NB4 (cell line): Measurements from ENCODE around the gene ARSB.

Source experiments
- DNase-seq: peaks from one replicate; pipeline ENCODE4 v3.0.0; 2010; ENCODE audit warnings: low read depth
- H3K4me3 ChIP-seq: one replicate; pipeline ENCODE4 v1.5.1; 2011; ENCODE audit warnings: mild to moderate bottlenecking, low read depth, low read length, moderate library complexity
- CTCF ChIP-seq: IDR thresholded peaks from one replicate; pipeline ENCODE4 v1.5.1; 2012; ENCODE audit warnings: low read depth, low read length
- MAX ChIP-seq: IDR thresholded peaks from 2 replicates; pipeline ENCODE4 v1.6.1; 2011; ENCODE audit warnings: low read depth, low read length
- MYC ChIP-seq: IDR thresholded peaks from 2 replicates; pipeline ENCODE4 v1.6.1; 2011; ENCODE audit warnings: low read depth, low read length
- POLR2A ChIP-seq: IDR thresholded peaks from 2 replicates; pipeline ENCODE4 v1.6.1; 2011; ENCODE audit warnings: mild to moderate bottlenecking; ENCODE audit not compliant: insufficient read length; ENCODE audit errors: extremely low read depth

Gene ARSB

GRCh38 chr5:78905084-78905938, 79.8 kb downstream of the ARSB start:
- TF ChIP-seq POLR2A (no peak), MAX (peak; percentile 39; the same call in 1 of the 2 replicates), MYC (peak; percentile 68)
- DNase-seq = peak; percentile 96
- H3K4me3 ChIP-seq = no peak overlapping the region

- TF ChIP-seq POLR2A = no peak
- no peak for TF ChIP-seq MAX
- TF ChIP-seq MYC = no peak
- no peak for TF ChIP-seq CTCF
- DNase-seq = no peak
- no peak overlapping the region for H3K4me3 ChIP-seq
Observed at GRCh38 chr5:78903861-78904260, 81.2 kb downstream of the ARSB start.

GRCh38 chr5:78903353-78903752, 81.8 kb downstream of the ARSB start:
- TF ChIP-seq MYC (no peak), MAX (no peak), CTCF (no peak), POLR2A (no peak)
- no peak overlapping the region for H3K4me3 ChIP-seq
- DNase-seq = no peak

GRCh38 chr5:78899922-78900362, 85.2 kb downstream of the ARSB start:
- TF ChIP-seq POLR2A = no peak
- TF ChIP-seq CTCF = peak; percentile 81
- DNase-seq = peak; percentile 82
- H3K4me3 ChIP-seq = no peak overlapping the region

- H3K4me3 ChIP-seq = no peak overlapping the region
- TF ChIP-seq MAX (no peak), POLR2A (no peak), MYC (no peak), CTCF (no peak)
- DNase-seq = no peak
Observed at GRCh38 chr5:78896132-78896531, 89.0 kb downstream of the ARSB start.

- DNase-seq = no peak
- H3K4me3 ChIP-seq = no peak overlapping the region
- TF ChIP-seq CTCF (no peak), MYC (no peak), MAX (no peak), POLR2A (no peak)
Observed at GRCh38 chr5:78895616-78896015, 89.5 kb downstream of the ARSB start.
